H1 (cell line): Measurements from ENCODE around the gene ADIPOR2. TPM values are rescaled to one million over a fixed set of nuclear protein-coding genes. Genes with fewer than 3 reads are reported as not detected.

Experiments used
- CTCF ChIA-PET: fragments of 300-600 bp; sonication (Branson Sonifier 250); formaldehyde crosslinking; loops from one replicate; lab custom pipeline; 2021; ENCODE audit not compliant: partially characterized antibody; lab: Charles Lee
- POLR2A ChIA-PET: fragments of 300-600 bp; sonication (Branson Sonifier 250); formaldehyde crosslinking; loops from one replicate; lab custom pipeline; 2021; ENCODE audit warnings: inconsistent platforms; ENCODE audit not compliant: partially characterized antibody; lab: Charles Lee
- DNase-seq, 2 experiments: peaks; one replicate each; pipeline versions ENCODE4 v3.0.0 to v3.0.0-alpha.2; 2010 to 2022; ENCODE audit warnings: low spot score in 2 of 2, low read depth in 1 of 2, mixed read lengths in 1 of 2
- FAIRE-seq: peaks from 2 replicates; lab custom pipeline; 2011; peaks lifted over from hg19 to GRCh38; lab: Jason Lieb, UNC
- H2AFZ ChIP-seq: 2 replicates; pipeline ENCODE4 v1.8.1; 2012; ENCODE audit warnings: low read length, inconsistent platforms
- H2AK5ac ChIP-seq: 2 replicates; pipeline ENCODE4 v1.6.1; 2013; ENCODE audit warnings: low read depth, low read length
- H2BK120ac ChIP-seq: replicated peaks from 2 replicates; pipeline ENCODE3; 2013; ENCODE audit warnings: low read depth, low read length, inconsistent platforms
- H2BK12ac ChIP-seq: 2 replicates; pipeline ENCODE4 v1.6.1; 2013; ENCODE audit warnings: low read depth, low read length
- H2BK15ac ChIP-seq: 2 replicates; pipeline ENCODE4 v1.6.1; 2013; ENCODE audit warnings: low read length
- H2BK20ac ChIP-seq: 2 replicates; pipeline ENCODE4 v1.6.1; 2013; ENCODE audit warnings: low read length
- H2BK5ac ChIP-seq: 2 replicates; pipeline ENCODE4 v1.6.1; 2013; ENCODE audit warnings: low read depth, low read length
- H3K14ac ChIP-seq: 2 replicates; pipeline ENCODE4 v1.6.1; 2013; ENCODE audit warnings: inconsistent platforms; ENCODE audit not compliant: insufficient read length
- H3K18ac ChIP-seq: 2 replicates; pipeline ENCODE4 v1.6.1; 2013; ENCODE audit warnings: low read length; ENCODE audit errors: extremely low read depth
- H3K23ac ChIP-seq: 2 replicates; pipeline ENCODE4 v1.6.1; 2013; ENCODE audit warnings: inconsistent platforms; ENCODE audit not compliant: insufficient read length
- H3K23me2 ChIP-seq: 2 replicates; pipeline ENCODE4 v1.6.1; 2013; ENCODE audit warnings: low read depth, low read length
- H3K27ac ChIP-seq: 2 replicates; pipeline ENCODE4 v1.6.1; 2011; ENCODE audit warnings: low read depth, low read length, inconsistent platforms
- H3K27me3 ChIP-seq, 4 experiments: replicated peaks in 1 of 4; 1 replicate in 1 of 4; 2 replicates in 3 of 4; pipeline versions ENCODE4 v1.6.1 to v1.8.1; 2011 to 2013; ENCODE audit warnings: low read length in 3 of 4, mild to moderate bottlenecking in 3 of 4, inconsistent platforms in 2 of 4, mixed read lengths in 2 of 4, moderate library complexity in 1 of 4; ENCODE audit not compliant: control insufficient read depth in 3 of 4, insufficient read depth in 3 of 4; ENCODE audit errors: extremely low read depth in 1 of 4
- H3K36me3 ChIP-seq, 4 experiments: 2 replicates each; pipeline versions ENCODE4 v1.6.1 to v1.8.1; 2011 to 2013; ENCODE audit warnings: mild to moderate bottlenecking in 4 of 4, low read length in 3 of 4, moderate library complexity in 2 of 4, control low read depth in 1 of 4, inconsistent platforms in 1 of 4; ENCODE audit not compliant: insufficient read depth in 4 of 4, control insufficient read depth in 2 of 4
- H3K4ac ChIP-seq: replicated peaks from 2 replicates; pipeline ENCODE3; 2013; ENCODE audit warnings: low read length, low read depth, mixed read lengths, inconsistent platforms; ENCODE audit not compliant: insufficient read length
- H3K4me1 ChIP-seq, 4 experiments: replicated peaks in 1 of 4; 1 replicate in 1 of 4; 2 replicates in 3 of 4; pipeline versions ENCODE4 v1.6.1 to v1.8.1; 2011 to 2013; ENCODE audit warnings: low read length in 3 of 4, inconsistent platforms in 2 of 4, mixed read lengths in 1 of 4; ENCODE audit not compliant: insufficient read depth in 4 of 4, control insufficient read depth in 3 of 4
- H3K4me2 ChIP-seq, 2 experiments: 2 replicates each; pipeline versions ENCODE4 v1.6.1 to v1.8.1; 2011 to 2013; ENCODE audit warnings: low read depth in 2 of 2, low read length in 2 of 2, control low read depth in 1 of 2, inconsistent platforms in 1 of 2, mild to moderate bottlenecking in 1 of 2; ENCODE audit not compliant: insufficient read depth in 1 of 2
- H3K4me3 ChIP-seq, 4 experiments: fragments of 200-600, 300-600 bp in 1 of 4; sonication (generic), shearing (Covaris generic), sonication (Bioruptor Twin) in 1 of 4; 2 replicates each; pipeline versions ENCODE4 v1.5.1 to v1.8.1; 2011 to 2016; ENCODE audit warnings: low read length in 4 of 4, low read depth in 3 of 4, control low read depth in 2 of 4, inconsistent platforms in 2 of 4, mild to moderate bottlenecking in 2 of 4, mixed read lengths in 1 of 4, moderate library complexity in 1 of 4; ENCODE audit not compliant: insufficient read depth in 2 of 4; ENCODE audit errors: extremely low read depth in 1 of 4
- H3K56ac ChIP-seq: replicated peaks from 2 replicates; pipeline ENCODE3; 2013; ENCODE audit warnings: low read depth, mild to moderate bottlenecking, mixed read lengths, low read length, inconsistent platforms; ENCODE audit not compliant: insufficient read length
- H3K79me1 ChIP-seq: 2 replicates; pipeline ENCODE4 v1.6.1; 2013; ENCODE audit warnings: low read depth, low read length, control low read depth
- H3K79me2 ChIP-seq, 2 experiments: 2 replicates each; pipeline versions ENCODE4 v1.6.1 to v1.8.1; 2012 to 2013; ENCODE audit warnings: low read length in 2 of 2, mild to moderate bottlenecking in 2 of 2, inconsistent platforms in 1 of 2; ENCODE audit not compliant: insufficient read depth in 2 of 2, control insufficient read depth in 1 of 2
- H3K9ac ChIP-seq, 4 experiments: replicated peaks in 1 of 4; 1 replicate in 1 of 4; 2 replicates in 3 of 4; pipeline versions ENCODE4 v1.6.1 to v1.8.1; 2011 to 2013; ENCODE audit warnings: low read depth in 3 of 4, low read length in 3 of 4, control low read depth in 2 of 4, mild to moderate bottlenecking in 2 of 4, moderate library complexity in 2 of 4, inconsistent platforms in 1 of 4; ENCODE audit errors: extremely low read depth in 1 of 4
- H3K9me3 ChIP-seq, 2 experiments: 2 replicates each; pipeline versions ENCODE4 v1.6.1 to v1.8.1; 2012 to 2013; ENCODE audit warnings: mild to moderate bottlenecking in 2 of 2, moderate library complexity in 2 of 2, control low read depth in 1 of 2, inconsistent platforms in 1 of 2, low read depth in 1 of 2, low read length in 1 of 2, mixed read lengths in 1 of 2; ENCODE audit not compliant: insufficient read depth in 2 of 2
- H4K20me1 ChIP-seq, 2 experiments: replicated peaks in 1 of 2; 2 replicates each; pipeline versions ENCODE3 to v1.8.1; 2011 to 2013; ENCODE audit warnings: inconsistent platforms in 2 of 2, low read length in 2 of 2, mild to moderate bottlenecking in 1 of 2; ENCODE audit not compliant: insufficient read depth in 2 of 2, control insufficient read depth in 1 of 2
- H4K5ac ChIP-seq: 2 replicates; pipeline ENCODE4 v1.6.1; 2013; ENCODE audit warnings: low read length, low read depth, mixed read lengths, inconsistent platforms; ENCODE audit not compliant: insufficient read length
- H4K8ac ChIP-seq: 2 replicates; pipeline ENCODE4 v1.8.0; 2013; ENCODE audit warnings: mild to moderate bottlenecking, moderate library complexity, low read length, inconsistent platforms; ENCODE audit not compliant: insufficient read depth; ENCODE audit errors: extremely low read depth
- H4K91ac ChIP-seq: replicated peaks from 2 replicates; pipeline ENCODE3; 2013; ENCODE audit warnings: low read length, mixed read lengths, inconsistent platforms; ENCODE audit not compliant: insufficient read length
- CEBPB ChIP-seq: IDR thresholded peaks from 2 replicates; pipeline ENCODE4 v1.6.1; 2012; ENCODE audit warnings: low read depth, low read length
- JUND ChIP-seq: IDR thresholded peaks from 2 replicates; pipeline ENCODE4 v1.6.1; 2011; ENCODE audit warnings: mild to moderate bottlenecking, improper control_type of control experiment, low read length
- KDM4A ChIP-seq: IDR thresholded peaks from one replicate; pipeline ENCODE4 v1.7.1; 2012; ENCODE audit warnings: low read depth, mild to moderate bottlenecking, moderate library complexity, low read length, inconsistent platforms; ENCODE audit not compliant: severe bottlenecking
- MAFK ChIP-seq: IDR thresholded peaks from 2 replicates; pipeline ENCODE4 v1.6.1; 2012; ENCODE audit warnings: low read depth, mild to moderate bottlenecking, improper control_type of control experiment, low read length
- NANOG ChIP-seq: IDR thresholded peaks from 2 replicates; pipeline ENCODE4 v1.6.1; 2011; ENCODE audit warnings: low read length, low read depth, mild to moderate bottlenecking, inconsistent platforms; ENCODE audit not compliant: insufficient read depth, poor library complexity, severe bottlenecking
- SAP30 ChIP-seq: fragments of 300-600 bp; sonication (generic); IDR thresholded peaks from 2 replicates; pipeline ENCODE4 v1.7.1; 2012; ENCODE audit warnings: low read length, moderate library complexity, mild to moderate bottlenecking, inconsistent platforms; ENCODE audit not compliant: insufficient read depth, insufficient replicate concordance
- TCF12 ChIP-seq: IDR thresholded peaks from 2 replicates; pipeline ENCODE4 v1.6.1; 2011; ENCODE audit warnings: low read depth, mild to moderate bottlenecking, low read length
- WGBS, 2 experiments: shearing (Covaris generic) in 1 of 2; methylation state at CpG; one replicate each; pipeline versions ENCODE4 v1.1.6 to v1.1.7; 2013 to 2015; ENCODE audit warnings: low lambda C conversion rate in 2 of 2, mixed read lengths in 2 of 2, inconsistent platforms in 1 of 2, low coverage in 1 of 2, missing lambda C conversion rate in 1 of 2; ENCODE audit not compliant: insufficient replicate concordance in 2 of 2, insufficient coverage in 1 of 2, insufficient read length in 1 of 2; ENCODE audit errors: extremely low coverage in 1 of 2, missing lambda C conversion rate in 1 of 2; 5-methylcytosine and 5-hydroxymethylcytosine counted together
- polyA plus RNA-seq, 7 experiments: library from polyadenylated mRNA; depleted of rRNA in 3 of 7; stranded (reverse) in 5 of 7; unstranded in 2 of 7; fragments of >200 nt in 5 of 7; fragments of 200-250 nt in 2 of 7; gene quantifications; 1 replicate in 5 of 7; 2 replicates in 1 of 7; 4 replicates in 1 of 7; pipeline versions ENCODE4 v1.2.1 to v1.2.3, GENCODE V29; 2011 to 2013; ENCODE audit warnings: missing spikeins in 2 of 7, mixed read lengths in 2 of 7
- total RNA-seq: library from RNA; stranded (reverse); fragmentation: NEBNext Ultra II Directional; extraction: Animal tissue kit (Norgen Biotek cat#: 25700); gene quantifications from 2 replicates; pipeline ENCODE4 v1.2.1, GENCODE V29; 2021

The ADIPOR2 gene
- total and polyA plus RNA-seq, 2 of the 8 experiments (the other 6 are each of a cell fraction or from before 2014, with no cell fraction given), result 17.5 to 50.8 TPM

DNA sequence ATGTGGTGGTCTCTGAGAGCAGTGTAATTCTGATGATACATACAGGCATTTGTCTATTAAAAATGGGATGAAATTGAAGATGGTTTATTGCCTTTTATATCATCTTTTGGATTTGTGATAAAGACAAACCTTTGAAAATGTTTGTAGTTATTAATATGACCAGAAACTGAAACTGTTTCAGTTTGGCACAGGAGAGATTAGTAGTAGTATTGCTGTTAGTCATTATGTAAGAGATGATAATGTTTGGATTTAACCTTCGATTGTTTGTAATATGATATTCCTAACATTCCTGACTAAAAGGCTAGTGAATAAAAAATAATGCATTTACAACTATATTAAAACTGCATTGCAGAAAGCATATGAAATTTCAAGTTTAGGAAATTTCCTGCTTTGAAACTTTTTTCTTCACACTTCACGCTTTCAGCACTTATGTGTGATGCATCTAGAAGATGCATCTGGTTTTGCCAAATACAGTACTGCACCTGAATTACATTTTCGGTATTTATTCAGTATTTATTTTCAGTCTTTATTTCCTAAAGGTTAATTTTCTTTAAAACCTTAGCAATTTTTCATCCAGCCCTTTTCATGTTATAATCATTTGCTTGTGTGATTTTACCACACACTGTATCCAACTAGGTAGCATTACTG lies 25.5 kb downstream of the ADIPOR2 start:
- H3K4me1 ChIP-seq, result no peaks in the 10 kb centered on the region; a peak in 1 of 7 replicates
- peaks cover 0 to 2% of the 10 kb centered on the region in 2 experiments for H4K20me1 ChIP-seq
- no peak for DNase-seq
- H4K8ac ChIP-seq, result no peak overlapping the region
- H2BK5ac ChIP-seq, result no peak overlapping the region
- no peak overlapping the region for H3K4me2 ChIP-seq
- POLR2A ChIA-PET, result no interaction called here
- H3K14ac ChIP-seq, result no peak overlapping the region
- H2AFZ ChIP-seq, result no peak overlapping the region
- no peak overlapping the region for H3K4ac ChIP-seq
- no peak overlapping the region for H3K9ac ChIP-seq
- no peak overlapping the region for H3K23ac ChIP-seq
- TF ChIP-seq KDM4A (no peak), SAP30 (no peak), JUND (no peak), MAFK (no peak), CEBPB (no peak), NANOG (no peak), TCF12 (no peak)
- TF ChIP-seq, all 59 proteins: peak for 0
- no peak overlapping the region for H2AK5ac ChIP-seq
- H3K23me2 ChIP-seq, result no peaks in the 10 kb centered on the region
- peaks cover 8 to 13% of the 10 kb centered on the region in 2 experiments for H3K9me3 ChIP-seq
- peaks cover 0 to 6% (median 0%) of the 10 kb centered on the region in 4 experiments; a peak in 2 of 8 replicates for H3K36me3 ChIP-seq
- no peaks in the 10 kb centered on the region for H3K27me3 ChIP-seq
- H4K5ac ChIP-seq, result no peak overlapping the region
- no peak overlapping the region for H2BK120ac ChIP-seq
- H3K4me3 ChIP-seq, result no peak overlapping the region
- FAIRE-seq, result no peak
- WGBS, 2 experiments, result 92% methylated on average over 3 of the region's 3 CpGs; no CpG with 5 or more reads in 1 of the 2 experiments
- H2BK20ac ChIP-seq, result no peak overlapping the region
- CTCF ChIA-PET, result interaction anchor here (0.7 kb wide), 1 partner anchor 14 kb away, joined by 3 read pairs; no protein-coding TSS in a partner anchor
- H2BK15ac ChIP-seq, result no peak overlapping the region
- H2BK12ac ChIP-seq, result no peak overlapping the region
- H4K91ac ChIP-seq, result no peak overlapping the region
- no peak overlapping the region for H3K56ac ChIP-seq
- H3K18ac ChIP-seq, result no peak overlapping the region
- peaks cover 5 to 94% of the 10 kb centered on the region in 2 experiments; a peak in 3 of 4 replicates for H3K79me2 ChIP-seq
- H3K79me1 ChIP-seq, result no peaks in the 10 kb centered on the region; the same call in none of the 2 replicates
- no peak overlapping the region for H3K27ac ChIP-seq
